DND-41 (cell line): ENCODE results near the gene SNRPN.

Experiments
- EZH2 ChIP-seq: IDR thresholded peaks from 3 replicates; pipeline ENCODE4 v1.6.1; 2012; ENCODE audit warnings: borderline replicate concordance, low read depth, mild to moderate bottlenecking, moderate library complexity, low read length, inconsistent platforms; ENCODE audit not compliant: severe bottlenecking
- TF ChIP-seq, protein P1 (sequence below): IDR thresholded peaks from 2 replicates; pipeline ENCODE4 v1.5.1; 2012; ENCODE audit warnings: borderline replicate concordance, low read length, moderate library complexity, mild to moderate bottlenecking; ENCODE audit not compliant: poor library complexity, severe bottlenecking; ENCODE audit errors: extremely low read depth

DNA sequence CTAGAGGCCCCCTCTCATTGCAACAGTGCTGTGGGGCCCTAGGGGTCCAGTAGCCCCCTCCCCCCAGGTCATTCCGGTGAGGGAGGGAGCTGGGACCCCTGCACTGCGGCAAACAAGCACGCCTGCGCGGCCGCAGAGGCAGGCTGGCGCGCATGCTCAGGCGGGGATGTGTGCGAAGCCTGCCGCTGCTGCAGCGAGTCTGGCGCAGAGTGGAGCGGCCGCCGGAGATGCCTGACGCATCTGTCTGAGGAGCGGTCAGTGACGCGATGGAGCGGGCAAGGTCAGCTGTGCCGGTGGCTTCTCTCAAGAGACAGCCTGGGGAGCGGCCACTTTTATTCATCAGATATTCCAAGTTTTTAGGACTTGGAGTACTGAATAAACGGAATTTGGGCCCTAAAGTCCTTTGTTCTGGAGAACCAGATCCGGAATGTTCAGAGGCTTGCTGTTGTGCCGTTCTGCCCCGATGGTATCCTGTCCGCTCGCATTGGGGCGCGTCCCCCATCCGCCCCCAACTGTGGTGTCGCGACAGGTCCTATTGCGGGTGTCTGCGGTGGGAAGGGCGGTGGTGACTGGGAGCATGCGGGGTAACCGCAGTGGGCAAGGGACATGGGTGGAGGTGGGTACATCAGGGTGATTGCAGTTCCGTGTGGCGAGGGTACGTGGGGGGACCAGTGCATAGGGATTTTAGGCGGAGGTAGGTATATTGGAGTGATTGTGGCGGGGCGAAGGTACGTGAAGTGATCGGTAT lies at the start of gene SNRPN, which contains the start of gene SNURF:
- TF ChIP-seq, protein P1, sequence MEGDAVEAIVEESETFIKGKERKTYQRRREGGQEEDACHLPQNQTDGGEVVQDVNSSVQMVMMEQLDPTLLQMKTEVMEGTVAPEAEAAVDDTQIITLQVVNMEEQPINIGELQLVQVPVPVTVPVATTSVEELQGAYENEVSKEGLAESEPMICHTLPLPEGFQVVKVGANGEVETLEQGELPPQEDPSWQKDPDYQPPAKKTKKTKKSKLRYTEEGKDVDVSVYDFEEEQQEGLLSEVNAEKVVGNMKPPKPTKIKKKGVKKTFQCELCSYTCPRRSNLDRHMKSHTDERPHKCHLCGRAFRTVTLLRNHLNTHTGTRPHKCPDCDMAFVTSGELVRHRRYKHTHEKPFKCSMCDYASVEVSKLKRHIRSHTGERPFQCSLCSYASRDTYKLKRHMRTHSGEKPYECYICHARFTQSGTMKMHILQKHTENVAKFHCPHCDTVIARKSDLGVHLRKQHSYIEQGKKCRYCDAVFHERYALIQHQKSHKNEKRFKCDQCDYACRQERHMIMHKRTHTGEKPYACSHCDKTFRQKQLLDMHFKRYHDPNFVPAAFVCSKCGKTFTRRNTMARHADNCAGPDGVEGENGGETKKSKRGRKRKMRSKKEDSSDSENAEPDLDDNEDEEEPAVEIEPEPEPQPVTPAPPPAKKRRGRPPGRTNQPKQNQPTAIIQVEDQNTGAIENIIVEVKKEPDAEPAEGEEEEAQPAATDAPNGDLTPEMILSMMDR: no peak
- no peak for TF ChIP-seq EZH2
